ENCODE data around the gene DLG2.

DLG2 gene

GRCh38 chr11:84751371-84751770 is 875.8 kb downstream of the DLG2 start:
- no peak for DNase-seq (ENCODE audit: low spot score)

GRCh38 chr11:84747871-84748270 is 879.3 kb downstream of the DLG2 start:
- no peak for DNase-seq (ENCODE audit: low spot score)

GRCh38 chr11:84740050-84740449 is 887.1 kb downstream of the DLG2 start:
- no peak for DNase-seq (ENCODE audit: low spot score)

- no peak for DNase-seq (ENCODE audit: low spot score)
Measured at GRCh38 chr11:84724256-84724655, 902.9 kb downstream of the DLG2 start.

- DNase-seq (ENCODE audit: low spot score): no peak
Measured at GRCh38 chr11:84722583-84723108, 904.5 kb downstream of the DLG2 start.

GRCh38 chr11:84721561-84721961 is 905.6 kb downstream of the DLG2 start:
- DNase-seq (ENCODE audit: low spot score): no peak

GRCh38 chr11:84720706-84721402 is 906.3 kb downstream of the DLG2 start:
- no peak for DNase-seq (ENCODE audit: low spot score)

- DNase-seq (ENCODE audit: low spot score): no peak
Measured at GRCh38 chr11:84719935-84720577, 907.1 kb downstream of the DLG2 start.

- peak; percentile 58 for DNase-seq (ENCODE audit: low spot score)
Measured at GRCh38 chr11:84714316-84714780, 912.8 kb downstream of the DLG2 start.

- no peak for DNase-seq (ENCODE audit: low spot score)
Measured at GRCh38 chr11:84691830-84692229, 935.3 kb downstream of the DLG2 start.

- no peak for DNase-seq (ENCODE audit: low spot score)
Measured at GRCh38 chr11:84687433-84687832, 939.7 kb downstream of the DLG2 start.

GRCh38 chr11:84686716-84687115 is 940.4 kb downstream of the DLG2 start:
- DNase-seq (ENCODE audit: low spot score): no peak

GRCh38 chr11:84685976-84686375 is 941.2 kb downstream of the DLG2 start:
- no peak for DNase-seq (ENCODE audit: low spot score)

GRCh38 chr11:84685149-84685548 is 942.0 kb downstream of the DLG2 start:
- no peak for DNase-seq (ENCODE audit: low spot score)

GRCh38 chr11:84681456-84681855 is 945.7 kb downstream of the DLG2 start:
- DNase-seq (ENCODE audit: low spot score): no peak

GRCh38 chr11:84675396-84676025 is 951.6 kb downstream of the DLG2 start:
- no peak for DNase-seq (ENCODE audit: low spot score)

- peak; percentile 15 for DNase-seq (ENCODE audit: low spot score)
Measured at GRCh38 chr11:84673753-84674152, 953.4 kb downstream of the DLG2 start.

GRCh38 chr11:84671325-84671999 is 955.7 kb downstream of the DLG2 start:
- no peak for DNase-seq (ENCODE audit: low spot score)

GRCh38 chr11:84663731-84664130 is 963.4 kb downstream of the DLG2 start:
- no peak for DNase-seq (ENCODE audit: low spot score)

GRCh38 chr11:84660257-84660977 is 966.7 kb downstream of the DLG2 start:
- no peak for DNase-seq (ENCODE audit: low spot score)

- no peak for DNase-seq (ENCODE audit: low spot score)
Measured at GRCh38 chr11:84655712-84656111, 971.4 kb downstream of the DLG2 start.

- no peak for DNase-seq (ENCODE audit: low spot score)
Measured at GRCh38 chr11:84648471-84648870, 978.7 kb downstream of the DLG2 start.

Measured in D341Med (cell line).